ENCODE measurements around the gene HEATR5A. TPM values are rescaled to one million over a fixed set of nuclear protein-coding genes. Genes with fewer than 3 reads are reported as not detected.

The HEATR5A gene
- total and polyA plus RNA-seq, 4 donors: 10.9 to 54.0 (median 28.9) TPM

GRCh38 chr14:31449971-31450610 lies 29.7 kb upstream of the HEATR5A start:
- Histone ChIP-seq H3K36me3 (ENCODE audit: control insufficient read depth in 4 of 4, insufficient read depth in 4 of 4, low read length in 4 of 4) (peaks cover 3 to 24% (median 10%) of the 10 kb centered on the region in 4 donors), H3K9ac (ENCODE audit: insufficient read depth in 1 of 2, low read length in 2 of 2) (no peak overlapping the region), H3K4me3 (no peak overlapping the region), H3K27ac (ENCODE audit: low read depth in 1 of 2, low read length in 1 of 2) (no peak overlapping the region), H3K4me1 (ENCODE audit: control insufficient read depth in 5 of 5, insufficient read depth in 5 of 5, low read length in 5 of 5) (peaks cover 0 to 14% (median 0%) of the 10 kb centered on the region in 5 donors), H3K9me3 (ENCODE audit: control insufficient read depth in 4 of 4, insufficient read depth in 3 of 4, low read length in 3 of 4) (no peaks in the 10 kb centered on the region), H3K27me3 (ENCODE audit: control insufficient read depth in 3 of 3, insufficient read depth in 3 of 3, low read length in 2 of 3) (no peaks in the 10 kb centered on the region)
- DNase-seq: peak in 2 of 3 donors; percentile 56 to 66
- ATAC-seq (ENCODE audit: insufficient read depth, low FRiP score): peak; percentile 52
- 43 to 68% methylated on average over 2 of the region's 2 CpGs for WGBS, 2 donors
- peak; percentile 21 for TF ChIP-seq CTCF (IDR thresholded peaks at IDR 0.05; ENCODE audit: control extremely low read depth, extremely low read depth)

GRCh38 chr14:31449136-31449535 lies 28.8 kb upstream of the HEATR5A start:
- WGBS, 2 donors: 74 to 77% methylated on average over 8 of the region's 8 CpGs
- no peaks in the 10 kb centered on the region for H3K9me3 ChIP-seq (ENCODE audit: control insufficient read depth in 4 of 4, insufficient read depth in 3 of 4, low read length in 3 of 4)
- no peak overlapping the region for H3K4me3 ChIP-seq
- H3K27ac ChIP-seq (ENCODE audit: low read depth in 1 of 2, low read length in 1 of 2): no peak overlapping the region
- peaks cover 0 to 6% (median 0%) of the 10 kb centered on the region in 5 donors for H3K4me1 ChIP-seq (ENCODE audit: control insufficient read depth in 5 of 5, insufficient read depth in 5 of 5, low read length in 5 of 5)
- DNase-seq: no peak
- no peaks in the 10 kb centered on the region for H3K27me3 ChIP-seq (ENCODE audit: control insufficient read depth in 3 of 3, insufficient read depth in 3 of 3, low read length in 2 of 3)
- no peak for ATAC-seq (ENCODE audit: insufficient read depth, low FRiP score)
- H3K36me3 ChIP-seq (ENCODE audit: control insufficient read depth in 4 of 4, insufficient read depth in 4 of 4, low read length in 4 of 4): peaks cover 3 to 24% (median 10%) of the 10 kb centered on the region in 4 donors
- no peak for TF ChIP-seq CTCF (IDR thresholded peaks at IDR 0.05; ENCODE audit: control extremely low read depth, extremely low read depth)
- no peak overlapping the region for H3K9ac ChIP-seq (ENCODE audit: insufficient read depth in 1 of 2, low read length in 2 of 2)

- no peak for ATAC-seq (ENCODE audit: insufficient read depth, low FRiP score)
- WGBS, 2 donors: 67 to 78% methylated on average over 1 of the region's 1 CpG
- Histone ChIP-seq H3K27me3 (ENCODE audit: control insufficient read depth in 3 of 3, insufficient read depth in 3 of 3, low read length in 2 of 3) (no peaks in the 10 kb centered on the region), H3K9me3 (ENCODE audit: control insufficient read depth in 4 of 4, insufficient read depth in 3 of 4, low read length in 3 of 4) (no peaks in the 10 kb centered on the region), H3K4me3 (no peak overlapping the region), H3K36me3 (ENCODE audit: control insufficient read depth in 4 of 4, insufficient read depth in 4 of 4, low read length in 4 of 4) (peaks cover 0 to 10% (median 5%) of the 10 kb centered on the region in 4 donors), H3K4me1 (ENCODE audit: control insufficient read depth in 5 of 5, insufficient read depth in 5 of 5, low read length in 5 of 5) (peaks cover 0 to 5% (median 1%) of the 10 kb centered on the region in 5 donors), H3K27ac (ENCODE audit: low read depth in 1 of 2, low read length in 1 of 2) (no peak overlapping the region), H3K9ac (ENCODE audit: insufficient read depth in 1 of 2, low read length in 2 of 2) (no peak overlapping the region)
- no peak for TF ChIP-seq CTCF (IDR thresholded peaks at IDR 0.05; ENCODE audit: control extremely low read depth, extremely low read depth)
- DNase-seq: peak in 1 of 3 donors; percentile 8
These were observed 25.4 kb upstream of the HEATR5A start for GRCh38 chr14:31445703-31446102.
